Natural killer cell treated with Interleukin-12 subunit alpha and Interleukin-12 subunit beta and Interleukin-15 and Interleukin-18, amount 100 ng/mL, for 72 hours (primary cell): ENCODE results near the gene MRPS25. TPM values are rescaled to one million over a fixed set of nuclear protein-coding genes. Genes with fewer than 3 reads are reported as not detected.
A peak's percentile ranks its signal among the peaks of the same experiment; 100 is the strongest.

Experiments used
- ATAC-seq, 2 donors: fragments of 150-1000 bp; cut with Tn5 transposase in 1 of 2; sonication (Bioruptor Pico), chemical (Tn5 transposase) in 1 of 2; 2 replicates each; pipeline ENCODE4 v1.10.0; 2021
- DNase-seq: peaks from one replicate; pipeline ENCODE4 v3.0.0; 2022; ENCODE audit warnings: low spot score
- H3K27ac Mint-ChIP-seq, 2 donors: 1 replicate in 1 of 2; 2 replicates in 1 of 2; pipeline ENCODE4 v1.8.0; 2022; ENCODE audit warnings: mixed read lengths in 2 of 2, mild to moderate bottlenecking in 1 of 2, moderate library complexity in 1 of 2
- H3K27me3 Mint-ChIP-seq, 2 donors: 1 replicate in 1 of 2; 2 replicates in 1 of 2; pipeline ENCODE4 v1.8.0; 2022; ENCODE audit warnings: mixed read lengths in 2 of 2
- H3K36me3 Mint-ChIP-seq: one replicate; pipeline ENCODE4 v1.8.0; 2022; ENCODE audit warnings: mixed read lengths
- H3K4me1 Mint-ChIP-seq, 2 donors: 1 replicate in 1 of 2; 2 replicates in 1 of 2; pipeline ENCODE4 v1.8.0; 2022; ENCODE audit warnings: low read depth in 2 of 2, mixed read lengths in 2 of 2, mild to moderate bottlenecking in 1 of 2
- H3K4me3 Mint-ChIP-seq: one replicate; pipeline ENCODE4 v1.8.0; 2022; ENCODE audit warnings: mixed read lengths
- H3K9me3 Mint-ChIP-seq: 2 replicates; pipeline ENCODE4 v1.8.0; 2022; ENCODE audit warnings: mixed read lengths
- total RNA-seq, 2 donors: library from RNA; stranded (reverse); gene quantifications; one replicate each; pipeline ENCODE4 v1.2.3, GENCODE V29; 2022

The MRPS25 gene
- 100 to 1,000 TPM in 1 of 2 donors, 10 to 100 TPM in 1; 41.5 to 117 TPM for total RNA-seq

GRCh38 chr3:15064835-15065549 is at the start of gene MRPS25:
Gene MRPS25 (minus strand): TSS chr3:15065315. CDS start chr3:15065194, 121 bp downstream.
- ATAC-seq (peak; percentile 99), DNase-seq (peak; percentile 93)
- Mint-ChIP-seq H3K9me3 (no peaks in the 10 kb centered on the region), H3K4me1 (peaks cover 16 to 18% of the 10 kb centered on the region in 2 donors), H3K4me3 (peak within 1 kb of the TSS; percentile 91), H3K27me3 (no peaks in the 10 kb centered on the region), H3K27ac (peak within 1 kb of the TSS; percentile 82 to 87), H3K36me3 (no peaks in the 10 kb centered on the region)

GRCh38 chr3:15113884-15114283 is 48.8 kb upstream of the MRPS25 start:
- H3K36me3 Mint-ChIP-seq: no peaks in the 10 kb centered on the region

GRCh38 chr3:15113471-15113870 is 48.4 kb upstream of the MRPS25 start:
- Mint-ChIP-seq H3K27ac (no peak overlapping the region), H3K27me3 (peaks cover 10 to 15% of the 10 kb centered on the region in 2 donors), H3K36me3 (no peaks in the 10 kb centered on the region), H3K9me3 (no peaks in the 10 kb centered on the region), H3K4me1 (no peaks in the 10 kb centered on the region), H3K4me3 (no peak overlapping the region)
- ATAC-seq: no peak
- no peak for DNase-seq

More at GRCh38 chr3:15113884-15114283, 48.8 kb upstream of the MRPS25 start:
- Mint-ChIP-seq H3K4me3 (no peak overlapping the region), H3K27ac (no peak overlapping the region), H3K4me1 (no peaks in the 10 kb centered on the region), H3K27me3 (peaks cover 10 to 13% of the 10 kb centered on the region in 2 donors), H3K9me3 (no peaks in the 10 kb centered on the region)
- ATAC-seq (no peak), DNase-seq (no peak)

GRCh38 chr3:15112011-15112410 is 46.9 kb upstream of the MRPS25 start:
- H3K27ac Mint-ChIP-seq: no peak overlapping the region
- peaks cover 0 to 6% of the 10 kb centered on the region in 2 donors for H3K4me1 Mint-ChIP-seq
- no peak overlapping the region for H3K4me3 Mint-ChIP-seq
- ATAC-seq: no peak
- no peaks in the 10 kb centered on the region for H3K9me3 Mint-ChIP-seq
- H3K36me3 Mint-ChIP-seq: no peaks in the 10 kb centered on the region
- H3K27me3 Mint-ChIP-seq: peaks cover 10 to 19% of the 10 kb centered on the region in 2 donors
- DNase-seq: no peak

- ATAC-seq: no peak
Observed at GRCh38 chr3:15110206-15110605, 45.1 kb upstream of the MRPS25 start.

GRCh38 chr3:15108869-15109268 is 43.8 kb upstream of the MRPS25 start:
- DNase-seq: no peak
- no peak for ATAC-seq
- peaks cover 0 to 6% of the 10 kb centered on the region in 2 donors for H3K4me1 Mint-ChIP-seq
- no peak overlapping the region for H3K27ac Mint-ChIP-seq
- no peak overlapping the region for H3K4me3 Mint-ChIP-seq
- H3K36me3 Mint-ChIP-seq: no peaks in the 10 kb centered on the region
- peaks cover 10 to 14% of the 10 kb centered on the region in 2 donors for H3K27me3 Mint-ChIP-seq
- H3K9me3 Mint-ChIP-seq: no peaks in the 10 kb centered on the region

More at GRCh38 chr3:15110206-15110605, 45.1 kb upstream of the MRPS25 start:
- Mint-ChIP-seq H3K4me3 (no peak overlapping the region), H3K36me3 (no peaks in the 10 kb centered on the region), H3K27me3 (peaks cover 10 to 19% of the 10 kb centered on the region in 2 donors), H3K9me3 (no peaks in the 10 kb centered on the region), H3K4me1 (peaks cover 0 to 6% of the 10 kb centered on the region in 2 donors), H3K27ac (no peak overlapping the region)
- no peak for DNase-seq

GRCh38 chr3:15108082-15108545 is 43.0 kb upstream of the MRPS25 start:
- Mint-ChIP-seq H3K27ac (no peak overlapping the region), H3K4me1 (peaks cover 0 to 6% of the 10 kb centered on the region in 2 donors), H3K27me3 (peaks cover 10 to 14% of the 10 kb centered on the region in 2 donors), H3K9me3 (no peaks in the 10 kb centered on the region), H3K36me3 (no peaks in the 10 kb centered on the region), H3K4me3 (no peak overlapping the region)
- peak; percentile 82 for DNase-seq
- peak; percentile 81 to 88 for ATAC-seq

- H3K4me3 Mint-ChIP-seq: no peak overlapping the region
- ATAC-seq (no peak), DNase-seq (no peak)
- H3K27me3 Mint-ChIP-seq: peaks cover 10 to 14% of the 10 kb centered on the region in 2 donors
- H3K27ac Mint-ChIP-seq: peak overlapping the region in 1 of 2 donors; percentile 16
- H3K4me1 Mint-ChIP-seq: peaks cover 0 to 6% of the 10 kb centered on the region in 2 donors
- no peaks in the 10 kb centered on the region for H3K9me3 Mint-ChIP-seq
- H3K36me3 Mint-ChIP-seq: no peaks in the 10 kb centered on the region
Observed at GRCh38 chr3:15107075-15107947, 42.2 kb upstream of the MRPS25 start.

- Mint-ChIP-seq H3K27ac (no peak overlapping the region), H3K36me3 (peaks cover 9% of the 10 kb centered on the region), H3K4me1 (peaks cover 16 to 19% of the 10 kb centered on the region in 2 donors), H3K4me3 (no peak overlapping the region), H3K9me3 (no peaks in the 10 kb centered on the region), H3K27me3 (peaks cover 0 to 6% of the 10 kb centered on the region in 2 donors)
- ATAC-seq (no peak), DNase-seq (no peak)
Observed at GRCh38 chr3:15102836-15103235, 37.7 kb upstream of the MRPS25 start.

GRCh38 chr3:15102256-15102655 is 37.1 kb upstream of the MRPS25 start:
- DNase-seq (no peak), ATAC-seq (no peak)
- Mint-ChIP-seq H3K4me3 (no peak overlapping the region), H3K9me3 (no peaks in the 10 kb centered on the region), H3K27ac (no peak overlapping the region), H3K36me3 (peaks cover 10% of the 10 kb centered on the region), H3K4me1 (peaks cover 18 to 19% of the 10 kb centered on the region in 2 donors), H3K27me3 (peaks cover 0 to 4% of the 10 kb centered on the region in 2 donors)

- peaks cover 10% of the 10 kb centered on the region for H3K36me3 Mint-ChIP-seq
- DNase-seq: no peak
- ATAC-seq: no peak
- peak overlapping the region; percentile 93 for H3K4me3 Mint-ChIP-seq
- peaks cover 0 to 2% of the 10 kb centered on the region in 2 donors for H3K27me3 Mint-ChIP-seq
- H3K9me3 Mint-ChIP-seq: no peaks in the 10 kb centered on the region
- peaks cover 18 to 19% of the 10 kb centered on the region in 2 donors for H3K4me1 Mint-ChIP-seq
- H3K27ac Mint-ChIP-seq: peak overlapping the region; percentile 87 to 88
Observed at GRCh38 chr3:15099364-15100098, 34.4 kb upstream of the MRPS25 start.

- H3K36me3 Mint-ChIP-seq: peaks cover 10% of the 10 kb centered on the region
Observed at GRCh38 chr3:15098503-15099363, 33.6 kb upstream of the MRPS25 start, which contains the start of gene RBSN. Gene RBSN (minus strand): TSS chr3:15099148. CDS start chr3:15096120, 3,028 bp downstream.

More at GRCh38 chr3:15098503-15099363, 33.6 kb upstream of the MRPS25 start, which contains the start of gene RBSN:
- Mint-ChIP-seq H3K9me3 (no peaks in the 10 kb centered on the region), H3K27ac (peak within 1 kb of the TSS; percentile 87 to 88), H3K27me3 (peaks cover 0 to 2% of the 10 kb centered on the region in 2 donors), H3K4me3 (peak within 1 kb of the TSS; percentile 93), H3K4me1 (peaks cover 18 to 19% of the 10 kb centered on the region in 2 donors)
- ATAC-seq (peak; percentile 90 to 94), DNase-seq (peak; percentile 97)
